ENCODE measurements around the gene CELF4. TPM values are rescaled to one million over a fixed set of nuclear protein-coding genes. Genes with fewer than 3 reads are reported as not detected.

The CELF4 gene
- total RNA-seq, 1 experiment from 2014 or later = 0.40 TPM

DNA sequence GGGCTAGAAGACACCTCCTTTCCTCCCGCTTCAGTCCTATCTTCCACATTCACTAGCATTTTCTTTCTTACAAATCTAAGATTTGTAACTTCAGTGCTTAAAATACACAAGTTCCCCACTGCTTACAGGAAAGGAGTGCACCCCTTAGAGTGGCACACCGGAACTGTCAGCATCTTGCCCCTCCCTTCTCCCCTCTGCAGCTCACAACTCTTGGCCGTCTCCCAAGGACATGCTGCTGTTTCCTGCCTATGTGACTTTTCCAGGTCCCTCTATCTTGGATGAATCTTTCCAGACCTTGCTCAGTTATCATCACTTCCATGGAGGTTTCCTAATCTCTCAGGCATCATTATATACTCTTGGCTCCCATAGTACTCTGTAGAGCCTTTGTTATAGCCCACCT lies 334.8 kb downstream of the CELF4 start:
- Histone ChIP-seq H3K4me3 (ENCODE audit: low read length) (no peak overlapping the region), H3K27me3 (ENCODE audit: low read length) (no peaks in the 10 kb centered on the region), H3K9ac (ENCODE audit: low read length) (no peak overlapping the region), H3K4me1 (ENCODE audit: insufficient read depth, low read length) (no peaks in the 10 kb centered on the region), H2AFZ (ENCODE audit: low read length) (no peak overlapping the region), H3K9me2 (replicated peaks; ENCODE audit: low read length) (no peaks in the 10 kb centered on the region), H3K27ac (ENCODE audit: low read length) (no peak overlapping the region), H3K4me2 (ENCODE audit: low read length) (no peak overlapping the region), H3F3A (ENCODE audit: low read length, unreplicated experiment) (no peaks in the 10 kb centered on the region), H3K36me3 (ENCODE audit: low read depth, low read length) (no peaks in the 10 kb centered on the region), H4K20me1 (ENCODE audit: low read length) (no peaks in the 10 kb centered on the region), H3K79me2 (ENCODE audit: low read length) (no peaks in the 10 kb centered on the region), H3K9me3 (ENCODE audit: low read length) (no peaks in the 10 kb centered on the region)
- DNase-seq (no peak), ATAC-seq (no peak)
- CTCF ChIA-PET = no interaction called here
- no peak for TF ChIP-seq EZH2phosphoT487 (IDR thresholded peaks at IDR 0.05; ENCODE audit: borderline replicate concordance, low read length)
- TF ChIP-seq EZH2 (IDR thresholded peaks at IDR 0.05; ENCODE audit: low read length, unreplicated experiment) = no peak
- TF ChIP-seq, protein P1, sequence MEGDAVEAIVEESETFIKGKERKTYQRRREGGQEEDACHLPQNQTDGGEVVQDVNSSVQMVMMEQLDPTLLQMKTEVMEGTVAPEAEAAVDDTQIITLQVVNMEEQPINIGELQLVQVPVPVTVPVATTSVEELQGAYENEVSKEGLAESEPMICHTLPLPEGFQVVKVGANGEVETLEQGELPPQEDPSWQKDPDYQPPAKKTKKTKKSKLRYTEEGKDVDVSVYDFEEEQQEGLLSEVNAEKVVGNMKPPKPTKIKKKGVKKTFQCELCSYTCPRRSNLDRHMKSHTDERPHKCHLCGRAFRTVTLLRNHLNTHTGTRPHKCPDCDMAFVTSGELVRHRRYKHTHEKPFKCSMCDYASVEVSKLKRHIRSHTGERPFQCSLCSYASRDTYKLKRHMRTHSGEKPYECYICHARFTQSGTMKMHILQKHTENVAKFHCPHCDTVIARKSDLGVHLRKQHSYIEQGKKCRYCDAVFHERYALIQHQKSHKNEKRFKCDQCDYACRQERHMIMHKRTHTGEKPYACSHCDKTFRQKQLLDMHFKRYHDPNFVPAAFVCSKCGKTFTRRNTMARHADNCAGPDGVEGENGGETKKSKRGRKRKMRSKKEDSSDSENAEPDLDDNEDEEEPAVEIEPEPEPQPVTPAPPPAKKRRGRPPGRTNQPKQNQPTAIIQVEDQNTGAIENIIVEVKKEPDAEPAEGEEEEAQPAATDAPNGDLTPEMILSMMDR (conservative IDR thresholded peaks at IDR 0.05; ENCODE audit: low read depth, low read length) = no peak
- intact Hi-C loops (cut with micrococcal nuclease) = no loop called here
- BruUV-seq (replicated peaks) = no TSS peak
- POLR2A ChIA-PET (ENCODE audit: unreplicated experiment) = no interaction called here

DNA sequence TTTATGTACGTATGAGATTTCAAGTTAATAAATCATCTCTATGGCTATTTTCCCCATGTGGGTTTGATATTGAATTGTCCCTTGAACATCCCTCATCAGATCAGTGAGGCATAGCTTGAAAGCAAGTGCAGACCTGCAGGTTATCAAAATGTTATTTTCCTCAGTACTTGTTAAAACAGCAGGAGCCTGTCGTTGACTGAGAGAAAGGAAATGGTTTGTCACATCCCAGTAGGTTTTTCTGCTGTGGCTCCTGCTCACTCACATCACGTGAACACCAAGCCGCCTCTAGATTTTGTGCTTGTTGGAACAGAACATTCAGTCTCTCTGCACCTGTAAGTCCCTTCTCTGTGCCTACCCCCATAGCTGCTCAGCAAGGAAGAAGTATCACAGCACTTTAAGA lies 340.3 kb downstream of the CELF4 start:
- TF ChIP-seq, protein P1 (conservative IDR thresholded peaks at IDR 0.05; ENCODE audit: low read depth, low read length) = no peak
- no peak for TF ChIP-seq EZH2 (IDR thresholded peaks at IDR 0.05; ENCODE audit: low read length, unreplicated experiment)
- intact Hi-C loops (cut with micrococcal nuclease) = no loop called here
- Histone ChIP-seq H3K79me2 (ENCODE audit: low read length) (no peaks in the 10 kb centered on the region), H3K36me3 (ENCODE audit: low read depth, low read length) (no peaks in the 10 kb centered on the region), H3F3A (ENCODE audit: low read length, unreplicated experiment) (no peaks in the 10 kb centered on the region), H3K4me3 (ENCODE audit: low read length) (no peak overlapping the region), H3K4me2 (ENCODE audit: low read length) (no peak overlapping the region), H3K9me2 (replicated peaks; ENCODE audit: low read length) (no peaks in the 10 kb centered on the region), H3K9me3 (ENCODE audit: low read length) (no peaks in the 10 kb centered on the region), H4K20me1 (ENCODE audit: low read length) (no peaks in the 10 kb centered on the region), H2AFZ (ENCODE audit: low read length) (no peak overlapping the region), H3K9ac (ENCODE audit: low read length) (no peak overlapping the region), H3K27ac (ENCODE audit: low read length) (no peak overlapping the region), H3K27me3 (ENCODE audit: low read length) (no peaks in the 10 kb centered on the region), H3K4me1 (ENCODE audit: insufficient read depth, low read length) (no peaks in the 10 kb centered on the region)
- no TSS peak for BruUV-seq (replicated peaks)
- ATAC-seq = no peak
- ChIA-PET POLR2A (ENCODE audit: unreplicated experiment) (no interaction called here), CTCF (no interaction called here)
- DNase-seq = no peak

DNA sequence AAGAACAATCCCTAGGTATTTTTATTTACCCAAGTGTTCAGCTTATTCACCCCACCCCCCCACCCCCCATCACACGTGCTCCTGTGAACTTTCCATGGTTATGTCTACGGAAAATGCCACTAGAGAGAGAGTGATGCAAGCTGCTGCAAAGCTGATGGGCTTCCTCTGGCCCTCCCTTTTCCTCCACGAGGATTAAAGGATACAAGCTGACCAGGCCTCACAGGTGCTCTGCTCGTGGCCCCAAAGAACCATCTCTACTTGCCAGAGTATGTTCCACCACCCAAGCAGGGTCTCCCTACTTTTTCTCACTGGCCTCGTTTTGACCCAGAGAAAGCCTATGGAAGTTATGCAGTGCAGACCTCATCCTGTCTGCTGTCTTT lies 342.6 kb downstream of the CELF4 start:
- H3K27ac ChIP-seq (ENCODE audit: low read length) = no peak overlapping the region
- H3K9me2 ChIP-seq (replicated peaks; ENCODE audit: low read length) = no peaks in the 10 kb centered on the region
- H3K4me2 ChIP-seq (ENCODE audit: low read length) = no peak overlapping the region
- H3K4me3 ChIP-seq (ENCODE audit: low read length) = no peak overlapping the region
- intact Hi-C loops (cut with micrococcal nuclease) = no loop called here
- H3F3A ChIP-seq (ENCODE audit: low read length, unreplicated experiment) = no peaks in the 10 kb centered on the region
- BruUV-seq (replicated peaks) = no TSS peak
- no peaks in the 10 kb centered on the region for H3K79me2 ChIP-seq (ENCODE audit: low read length)
- CTCF ChIA-PET = no interaction called here
- H3K27me3 ChIP-seq (ENCODE audit: low read length) = no peaks in the 10 kb centered on the region
- no peaks in the 10 kb centered on the region for H3K36me3 ChIP-seq (ENCODE audit: low read depth, low read length)
- H3K9ac ChIP-seq (ENCODE audit: low read length) = no peak overlapping the region
- ATAC-seq (no peak), DNase-seq (no peak)
- H3K4me1 ChIP-seq (ENCODE audit: insufficient read depth, low read length) = no peaks in the 10 kb centered on the region
- no peak for TF ChIP-seq EZH2 (IDR thresholded peaks at IDR 0.05; ENCODE audit: low read length, unreplicated experiment)
- TF ChIP-seq, protein P1 (conservative IDR thresholded peaks at IDR 0.05; ENCODE audit: low read depth, low read length) = no peak
- no peak for TF ChIP-seq EZH2phosphoT487 (IDR thresholded peaks at IDR 0.05; ENCODE audit: borderline replicate concordance, low read length)
- H2AFZ ChIP-seq (ENCODE audit: low read length) = no peak overlapping the region
- POLR2A ChIA-PET (ENCODE audit: unreplicated experiment) = no interaction called here
- H4K20me1 ChIP-seq (ENCODE audit: low read length) = no peaks in the 10 kb centered on the region
- no peaks in the 10 kb centered on the region for H3K9me3 ChIP-seq (ENCODE audit: low read length)

All from PC-3 (cell line).